HTERT RPE-1 (cell line): Measurements from ENCODE around the gene CLEC16A.

Source experiments
- in situ Hi-C: fragments of 300-500 bp; cut with MboI; formaldehyde crosslinking; loops from 4 replicates; pipeline ENCODE4 v1.14.3; 2020; ENCODE audit warnings: low sequenced_read_pairs

The CLEC16A gene

DNA sequence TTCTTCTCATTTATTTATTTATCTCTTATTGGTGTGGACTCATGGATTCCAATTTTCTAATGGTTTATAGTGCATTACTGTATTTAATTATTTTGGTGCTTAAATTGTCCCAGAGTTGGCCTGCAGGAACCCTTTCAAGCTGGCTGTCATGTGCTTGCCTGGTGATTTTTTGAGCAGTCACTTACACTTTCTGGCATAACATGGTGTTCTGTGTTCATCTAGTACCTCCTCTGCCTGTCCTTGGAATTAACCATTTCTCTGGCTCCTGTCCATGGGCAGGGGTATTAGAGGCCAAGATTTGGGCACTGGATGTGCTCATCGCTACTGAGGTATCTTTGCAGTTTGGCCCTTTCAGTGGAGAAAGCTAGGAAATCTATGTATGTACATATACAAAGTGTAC is 67.0 kb downstream of the CLEC16A start:
- in situ Hi-C loops: no loop called here

- in situ Hi-C loops: no loop called here
Observed at GRCh38 chr16:11012841-11013240, 68.5 kb downstream of the CLEC16A start.

DNA sequence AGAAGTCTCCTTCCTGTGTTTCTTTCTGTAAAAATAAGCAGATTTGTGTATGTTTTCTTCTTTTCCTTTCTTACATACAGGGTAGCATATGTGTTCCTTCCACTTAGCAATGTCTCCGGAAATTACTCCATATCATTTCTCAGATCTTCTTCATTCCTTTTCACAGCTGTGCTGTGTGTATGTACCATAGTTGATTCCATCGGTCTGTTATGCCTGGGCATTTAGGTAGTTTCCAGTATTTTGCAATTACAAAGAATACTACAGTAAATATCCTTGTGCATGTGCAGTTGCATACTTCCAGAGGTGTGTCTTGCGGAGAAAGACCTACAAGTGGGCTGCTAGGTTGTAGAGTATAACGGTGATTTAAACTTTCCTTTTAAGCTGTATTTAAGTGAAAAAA is 69.8 kb downstream of the CLEC16A start:
- in situ Hi-C loops: no loop called here

GRCh38 chr16:11015076-11015475 is 70.7 kb downstream of the CLEC16A start:
- in situ Hi-C loops: no loop called here

DNA sequence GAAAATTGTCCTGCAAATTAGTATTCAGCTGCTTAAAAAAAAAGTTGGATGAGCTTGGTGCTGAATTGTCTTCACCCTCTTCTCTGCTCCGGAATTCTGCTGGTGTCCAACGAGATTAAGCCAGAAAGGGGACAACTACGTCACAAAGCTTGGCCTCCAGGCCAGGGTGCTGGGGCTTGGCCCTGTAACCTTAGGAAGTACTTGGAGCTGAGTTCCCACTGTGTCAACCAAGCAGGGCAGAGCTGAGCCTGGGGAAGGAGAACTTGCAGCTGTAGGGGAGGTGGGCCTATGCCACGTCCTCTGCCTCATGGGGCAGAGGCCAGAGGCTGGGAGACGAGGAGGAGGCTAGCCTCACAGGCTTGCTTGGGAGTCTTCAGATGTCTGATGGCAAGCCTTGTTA is 71.2 kb downstream of the CLEC16A start:
- in situ Hi-C loops: no loop called here

- in situ Hi-C loops: no loop called here
Observed at GRCh38 chr16:11016524-11016988, 72.2 kb downstream of the CLEC16A start.

DNA sequence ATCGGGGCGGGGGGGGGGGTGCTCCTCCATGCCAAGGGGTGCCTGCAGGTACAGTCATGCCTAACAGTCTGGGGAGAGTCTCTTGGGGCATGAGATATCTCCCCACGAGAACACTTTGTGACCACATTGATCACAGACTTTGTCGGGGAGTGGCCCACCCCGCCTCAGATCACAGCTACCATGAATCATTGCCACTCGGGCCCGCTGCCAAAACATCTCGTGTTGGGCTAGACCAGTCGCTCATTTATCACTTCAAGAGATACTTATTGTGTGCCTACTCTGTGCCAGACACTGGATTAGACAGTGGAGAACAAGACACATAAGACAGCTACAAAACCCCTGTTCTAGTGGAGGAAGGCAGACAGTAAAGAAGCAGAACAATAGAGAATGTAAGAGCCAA is 72.6 kb downstream of the CLEC16A start:
- in situ Hi-C loops: no loop called here

DNA sequence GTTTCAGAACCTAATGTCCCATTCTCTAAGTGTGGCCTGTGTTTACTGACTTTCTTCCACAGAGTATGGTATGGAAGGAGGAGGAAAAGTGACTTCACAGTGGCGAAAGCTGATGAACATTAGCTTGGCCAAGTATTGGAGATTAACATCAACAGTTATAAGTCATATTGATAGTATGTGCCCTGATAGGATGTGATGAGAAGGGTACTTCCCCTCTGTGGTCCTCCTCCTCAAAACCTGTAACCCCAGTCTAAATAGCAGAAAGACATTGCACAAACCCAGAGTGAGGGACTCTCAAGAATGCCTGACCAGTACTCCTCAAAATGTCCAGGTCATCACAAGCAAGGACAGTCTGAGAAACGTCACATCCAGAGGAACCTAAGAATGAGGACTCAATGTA is 73.1 kb downstream of the CLEC16A start:
- in situ Hi-C loops: no loop called here

DNA sequence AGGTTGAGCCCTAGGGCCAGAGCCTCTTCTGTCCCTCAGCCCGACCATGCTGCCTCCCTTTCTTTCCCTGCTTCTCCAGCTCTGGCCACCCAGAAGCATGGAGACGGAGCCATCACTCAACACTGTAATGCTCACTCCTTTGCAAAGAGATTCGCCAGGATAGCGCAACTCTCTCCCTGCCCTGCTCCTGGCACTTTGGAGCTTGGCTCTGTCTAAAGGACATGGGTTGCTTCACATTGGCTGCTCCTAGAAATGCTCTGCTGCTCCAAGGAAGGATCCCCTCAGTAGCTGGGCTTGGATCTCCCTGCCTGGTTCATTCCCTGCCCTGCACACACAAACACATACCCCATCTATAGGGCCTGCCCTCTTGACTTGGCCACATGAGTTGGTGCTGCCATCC is 76.0 kb downstream of the CLEC16A start:
- in situ Hi-C loops: no loop called here

- in situ Hi-C loops: no loop called here
Observed at GRCh38 chr16:11020792-11021551, 76.6 kb downstream of the CLEC16A start.

DNA sequence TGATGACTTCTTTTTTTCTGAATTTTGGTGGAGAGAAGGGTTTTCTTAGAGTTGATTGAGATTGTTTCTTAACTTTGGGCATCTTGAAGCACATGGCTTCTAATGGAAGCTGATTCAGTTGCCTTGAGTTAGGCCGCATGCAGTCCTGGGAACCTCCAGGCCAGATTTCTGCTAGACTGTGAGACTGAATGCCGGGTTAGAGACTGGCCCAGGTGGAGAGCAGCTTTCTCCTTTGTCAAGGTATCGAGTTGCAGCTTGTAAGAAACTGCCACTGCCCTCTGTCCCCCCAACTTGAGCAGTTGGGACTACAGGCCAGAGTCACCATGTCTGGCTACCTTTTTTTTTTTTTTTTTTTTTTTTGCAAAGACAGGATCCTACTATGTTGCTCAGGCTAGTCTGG is 77.6 kb downstream of the CLEC16A start:
- in situ Hi-C loops: no loop called here

DNA sequence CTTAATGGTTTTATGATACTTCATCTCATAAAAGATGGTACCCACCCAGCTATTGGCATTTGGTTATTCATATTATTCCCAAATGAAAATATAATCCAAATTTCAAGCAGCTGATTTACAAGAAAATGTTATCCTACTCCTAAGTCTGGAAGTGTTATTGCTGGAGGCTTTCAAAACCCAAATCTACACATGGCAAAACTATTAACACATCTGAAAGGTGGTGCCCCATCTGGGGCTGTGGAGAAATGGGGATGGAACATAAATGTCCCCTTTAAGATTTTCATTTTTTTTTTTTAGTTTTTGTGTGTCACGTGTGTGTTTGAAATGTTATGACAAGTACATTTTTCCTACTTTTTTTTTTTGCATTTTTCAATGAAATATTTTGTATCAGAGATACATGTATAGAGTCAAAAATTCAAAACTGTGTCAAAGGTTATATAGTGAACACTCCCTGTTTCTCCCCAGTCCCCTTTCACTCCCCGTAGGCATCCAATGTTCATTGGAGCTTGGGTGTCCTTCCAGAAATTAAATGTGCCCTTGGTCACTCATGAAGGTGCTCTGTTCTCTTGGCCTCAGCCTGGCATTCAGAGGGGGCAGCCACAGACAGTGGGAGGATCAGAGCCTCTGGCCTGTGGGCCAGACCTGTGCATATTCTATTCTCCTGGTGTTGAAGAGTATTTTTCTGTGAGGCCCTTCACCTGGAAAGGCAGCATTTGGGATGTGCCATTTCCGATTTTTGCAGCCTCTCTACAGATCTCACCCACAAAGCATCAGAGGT is 79.1 kb downstream of the CLEC16A start:
- in situ Hi-C loops: no loop called here

DNA sequence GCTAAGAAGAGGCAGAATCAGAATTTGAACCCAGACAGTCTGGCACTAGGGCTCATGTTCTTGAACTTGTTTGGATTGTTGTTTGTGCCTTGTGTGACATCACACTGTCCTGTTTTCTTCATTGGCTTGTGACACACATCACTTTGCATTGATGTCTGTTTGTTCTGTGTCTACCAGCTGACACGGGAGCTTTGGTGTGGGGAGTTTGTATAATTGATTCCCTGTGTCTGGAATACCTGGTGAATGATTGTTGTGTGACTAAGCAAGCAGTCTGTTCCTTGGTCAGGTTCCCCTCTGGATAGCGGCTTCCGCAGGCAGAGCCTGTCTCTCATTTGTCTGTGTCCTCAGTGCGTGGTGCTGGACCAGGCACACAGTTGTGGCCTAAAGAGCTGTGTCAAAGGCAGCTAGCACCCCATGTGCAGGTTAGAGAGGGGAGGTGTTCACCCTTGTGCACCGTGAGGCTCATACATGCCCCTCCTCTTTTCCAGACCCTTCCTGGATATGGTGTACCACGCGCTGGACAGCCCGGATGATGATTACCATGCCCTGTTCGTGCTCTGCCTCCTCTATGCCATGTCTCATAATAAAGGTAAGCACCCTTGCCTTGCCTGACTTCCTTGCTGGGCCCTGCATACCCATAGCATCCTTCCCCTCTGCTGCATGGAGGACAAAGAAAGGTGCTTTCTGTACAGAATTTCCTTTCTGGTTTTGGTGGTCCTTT is 80.1 kb downstream of the CLEC16A start:
- in situ Hi-C loops: no loop called here

- in situ Hi-C loops: no loop called here
Observed at GRCh38 chr16:11025120-11025531, 80.8 kb downstream of the CLEC16A start.

DNA sequence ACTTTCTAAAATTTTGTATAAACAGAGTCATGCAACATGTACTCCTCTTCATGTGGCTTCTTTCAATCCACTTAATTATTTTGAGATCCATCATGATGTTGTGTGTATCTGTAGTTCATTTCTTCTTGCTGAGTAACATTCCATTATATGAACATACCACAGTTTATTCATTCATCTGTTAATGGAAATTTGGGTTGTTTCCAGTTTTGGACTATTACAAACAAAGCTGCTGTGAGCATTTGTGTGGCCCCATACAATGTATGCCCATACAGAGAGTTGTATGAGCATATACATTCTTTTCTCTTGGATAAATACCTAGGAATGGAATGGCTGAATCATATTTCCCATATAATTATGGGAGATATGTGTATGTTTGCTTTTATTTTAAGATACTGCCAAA is 85.6 kb downstream of the CLEC16A start:
- in situ Hi-C loops: no loop called here

DNA sequence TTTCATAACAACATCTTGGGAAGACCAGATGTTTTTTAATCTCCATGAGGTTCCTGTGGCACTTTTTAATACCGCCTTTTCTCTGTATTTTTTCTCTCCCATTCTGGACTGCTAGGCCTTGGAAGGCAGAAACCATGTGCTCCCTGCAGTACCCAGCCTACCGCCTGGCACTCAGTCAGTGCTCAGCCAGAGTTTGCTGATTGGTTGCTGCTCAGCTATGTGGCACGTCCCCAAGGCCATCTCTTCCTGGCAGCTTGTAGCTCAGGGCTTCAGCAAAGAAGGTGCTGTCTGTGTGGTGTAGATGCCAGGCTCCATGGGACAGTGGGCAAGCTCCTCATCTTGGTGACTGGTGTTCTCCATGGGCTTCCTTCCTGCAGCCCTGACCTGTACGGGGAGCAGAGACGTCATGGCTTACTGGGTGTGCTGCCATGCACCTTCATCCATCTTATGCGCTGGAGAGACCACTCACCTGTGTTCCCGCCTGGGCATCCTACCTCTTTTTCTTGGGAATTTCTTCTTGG is 86.7 kb downstream of the CLEC16A start:
- in situ Hi-C loops: no loop called here

- in situ Hi-C loops: no loop called here
Observed at GRCh38 chr16:11032000-11032921, 87.9 kb downstream of the CLEC16A start.

- in situ Hi-C loops: no loop called here
Observed at GRCh38 chr16:11032922-11033291, 88.5 kb downstream of the CLEC16A start.

GRCh38 chr16:11033629-11034420 is 89.5 kb downstream of the CLEC16A start:
- in situ Hi-C loops: no loop called here
